Measurements from ENCODE around the gene MAML2. TPM values are rescaled to one million over a fixed set of nuclear protein-coding genes. Genes with fewer than 3 reads are reported as not detected.

MAML2 gene
- total RNA-seq, 1 experiment from 2014 or later: 2.7 TPM

DNA sequence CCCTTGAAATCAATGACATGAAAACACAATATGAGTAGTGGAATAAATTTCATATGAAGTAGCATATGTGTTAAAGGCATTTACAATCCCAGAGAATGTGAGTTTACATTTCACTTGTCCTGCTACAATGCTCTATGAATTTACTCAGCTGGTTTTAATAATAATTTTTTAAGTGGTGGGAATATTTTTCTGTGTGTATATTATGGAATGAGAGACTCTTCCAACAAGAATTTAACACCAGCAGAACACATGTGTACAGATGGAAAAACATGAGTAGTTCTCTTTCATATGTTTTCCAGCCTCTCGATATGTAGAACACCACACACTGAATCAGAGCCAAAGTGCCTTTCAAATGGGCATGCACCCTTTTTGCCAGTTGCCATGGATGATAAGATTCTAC, 170.4 kb downstream of the MAML2 start:
- Histone ChIP-seq H2AK5ac (ENCODE audit: insufficient read length, low read length) (no peak overlapping the region), H3K56ac (ENCODE audit: insufficient read length, low read depth, low read length) (no peak overlapping the region), H3T11ph (ENCODE audit: low read length) (no peak overlapping the region), H4K91ac (ENCODE audit: insufficient read length, low read depth, low read length) (no peak overlapping the region), H3K27ac (ENCODE audit: insufficient read length, low read depth, low read length) (no peak overlapping the region), H3K4me1 (ENCODE audit: insufficient read depth, low read length) (no peaks in the 10 kb centered on the region), H3K23ac (ENCODE audit: insufficient read length, low read depth, low read length) (no peak overlapping the region), H3K18ac (ENCODE audit: insufficient read length, low read depth, low read length) (no peak overlapping the region), H2BK5ac (ENCODE audit: insufficient read length, low read length) (no peak overlapping the region), H3K79me1 (ENCODE audit: insufficient read depth, low read depth, low read length, poor library complexity, severe bottlenecking) (no peaks in the 10 kb centered on the region), H3K27me3 (ENCODE audit: insufficient read depth, low read length) (no peaks in the 10 kb centered on the region), H3K23me2 (ENCODE audit: insufficient read length, low read depth, low read length, poor library complexity, severe bottlenecking) (no peaks in the 10 kb centered on the region), H4K8ac (replicated peaks; ENCODE audit: insufficient read length, low read depth, low read length) (no peak overlapping the region), H3K79me2 (ENCODE audit: insufficient read depth, low read length) (no peaks in the 10 kb centered on the region), H3K4me2 (ENCODE audit: insufficient read depth, insufficient read length, low read length) (no peak overlapping the region), H4K20me1 (ENCODE audit: control insufficient read depth, insufficient read depth, insufficient read length) (no peaks in the 10 kb centered on the region), H3K9me3 (ENCODE audit: control insufficient read depth, low read depth, low read length) (no peaks in the 10 kb centered on the region), H2BK12ac (ENCODE audit: insufficient read length, low read depth, low read length) (no peak overlapping the region), H4K5ac (ENCODE audit: insufficient read length, low read depth, low read length) (no peak overlapping the region), H2BK15ac (ENCODE audit: low read depth, low read length) (no peak overlapping the region), H2BK120ac (ENCODE audit: low read depth, low read length, poor library complexity, severe bottlenecking) (no peak overlapping the region), H3K14ac (ENCODE audit: insufficient read depth, low read length) (no peak overlapping the region), H3K9ac (ENCODE audit: extremely low read depth, insufficient read length, low read length) (no peak overlapping the region), H2BK20ac (ENCODE audit: low read depth, low read length, poor library complexity, severe bottlenecking) (no peak overlapping the region), H3K4ac (ENCODE audit: low read depth, low read length) (no peak overlapping the region), H2AFZ (ENCODE audit: low read length) (no peak overlapping the region)
- H3K27ac Mint-ChIP-seq: no peak overlapping the region
- TF ChIP-seq, protein P1, sequence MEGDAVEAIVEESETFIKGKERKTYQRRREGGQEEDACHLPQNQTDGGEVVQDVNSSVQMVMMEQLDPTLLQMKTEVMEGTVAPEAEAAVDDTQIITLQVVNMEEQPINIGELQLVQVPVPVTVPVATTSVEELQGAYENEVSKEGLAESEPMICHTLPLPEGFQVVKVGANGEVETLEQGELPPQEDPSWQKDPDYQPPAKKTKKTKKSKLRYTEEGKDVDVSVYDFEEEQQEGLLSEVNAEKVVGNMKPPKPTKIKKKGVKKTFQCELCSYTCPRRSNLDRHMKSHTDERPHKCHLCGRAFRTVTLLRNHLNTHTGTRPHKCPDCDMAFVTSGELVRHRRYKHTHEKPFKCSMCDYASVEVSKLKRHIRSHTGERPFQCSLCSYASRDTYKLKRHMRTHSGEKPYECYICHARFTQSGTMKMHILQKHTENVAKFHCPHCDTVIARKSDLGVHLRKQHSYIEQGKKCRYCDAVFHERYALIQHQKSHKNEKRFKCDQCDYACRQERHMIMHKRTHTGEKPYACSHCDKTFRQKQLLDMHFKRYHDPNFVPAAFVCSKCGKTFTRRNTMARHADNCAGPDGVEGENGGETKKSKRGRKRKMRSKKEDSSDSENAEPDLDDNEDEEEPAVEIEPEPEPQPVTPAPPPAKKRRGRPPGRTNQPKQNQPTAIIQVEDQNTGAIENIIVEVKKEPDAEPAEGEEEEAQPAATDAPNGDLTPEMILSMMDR (conservative IDR thresholded peaks at IDR 0.05): no peak
- peaks cover 3 to 8% of the 10 kb centered on the region in 2 experiments for H3K4me1 Mint-ChIP-seq
- no peaks in the 10 kb centered on the region for H3K9me3 Mint-ChIP-seq
- DNase-seq: no peak
- no peaks in the 10 kb centered on the region for H3K36me3 Mint-ChIP-seq (ENCODE audit: insufficient read depth in 1 of 3, low read depth in 3 of 3)
- WGBS (ENCODE audit: extremely low coverage, insufficient read length, low lambda C conversion rate): no CpG with 5 or more reads among the region's 1 CpG
- H3K27me3 Mint-ChIP-seq (ENCODE audit: low read depth): no peaks in the 10 kb centered on the region
- H3K4me3 Mint-ChIP-seq: no peak overlapping the region
